CD4-positive, alpha-beta T cell treated with Interleukin-12 subunit alpha and Interleukin-12 subunit beta, for 1 hour (primary cell): Measurements from ENCODE around the gene GJA4.

Source experiments
- DNase-seq: peaks from one replicate; pipeline ENCODE4 v3.0.0-alpha.2; 2020

Gene GJA4

GRCh38 chr1:34842073-34842472, 49.3 kb downstream of the GJA4 start:
- DNase-seq = no peak

GRCh38 chr1:34842952-34843371, 50.2 kb downstream of the GJA4 start:
- no peak for DNase-seq

- no peak for DNase-seq
These were observed 50.8 kb downstream of the GJA4 start for GRCh38 chr1:34843392-34844251.

- DNase-seq = no peak
These were observed 51.4 kb downstream of the GJA4 start for GRCh38 chr1:34844252-34844634.
